H9 (cell line): ENCODE data around the gene NUDT3. TPM values are rescaled to one million over a fixed set of nuclear protein-coding genes. Genes with fewer than 3 reads are reported as not detected.
A peak's percentile ranks its signal among the peaks of the same experiment; 100 is the strongest.

Source experiments
- DNase-seq: peaks from one replicate; pipeline ENCODE4 v3.0.0-alpha.2; 2017
- H2AFZ ChIP-seq: one replicate; pipeline ENCODE4 v1.6.1; 2013; ENCODE audit warnings: mild to moderate bottlenecking, low read length, control low read depth, moderate library complexity
- H2AK5ac ChIP-seq: 2 replicates; pipeline ENCODE4 v1.6.1; 2013; ENCODE audit warnings: low read length, control low read depth, mixed read lengths; ENCODE audit not compliant: insufficient read length
- H2BK120ac ChIP-seq: one replicate; pipeline ENCODE4 v1.6.1; 2013; ENCODE audit warnings: low read depth, mild to moderate bottlenecking, low read length, control low read depth, inconsistent platforms; ENCODE audit not compliant: poor library complexity, severe bottlenecking
- H2BK12ac ChIP-seq: 2 replicates; pipeline ENCODE4 v1.6.1; 2013; ENCODE audit warnings: low read length, control low read depth, mixed read lengths, low read depth; ENCODE audit not compliant: insufficient read length
- H2BK15ac ChIP-seq: 2 replicates; pipeline ENCODE4 v1.6.1; 2013; ENCODE audit warnings: low read depth, low read length, control low read depth
- H2BK20ac ChIP-seq: one replicate; pipeline ENCODE4 v1.6.1; 2013; ENCODE audit warnings: low read depth, mild to moderate bottlenecking, low read length, control low read depth, inconsistent platforms; ENCODE audit not compliant: poor library complexity, severe bottlenecking
- H2BK5ac ChIP-seq: 2 replicates; pipeline ENCODE4 v1.6.1; 2013; ENCODE audit warnings: low read length, control low read depth, mixed read lengths; ENCODE audit not compliant: insufficient read length
- H3K14ac ChIP-seq: 2 replicates; pipeline ENCODE4 v1.6.1; 2013; ENCODE audit warnings: low read length, control low read depth; ENCODE audit not compliant: insufficient read depth
- H3K18ac ChIP-seq: 2 replicates; pipeline ENCODE4 v1.6.1; 2013; ENCODE audit warnings: low read depth, mild to moderate bottlenecking, mixed read lengths, low read length, control low read depth; ENCODE audit not compliant: insufficient read length
- H3K23ac ChIP-seq: 2 replicates; pipeline ENCODE4 v1.6.1; 2013; ENCODE audit warnings: low read length, control low read depth, mixed read lengths, low read depth; ENCODE audit not compliant: insufficient read length
- H3K23me2 ChIP-seq: 2 replicates; pipeline ENCODE4 v1.6.1; 2013; ENCODE audit warnings: low read depth, mild to moderate bottlenecking, mixed read lengths, low read length, control low read depth; ENCODE audit not compliant: insufficient read length, poor library complexity, severe bottlenecking
- H3K27ac ChIP-seq: 2 replicates; pipeline ENCODE4 v1.5.1; 2013; ENCODE audit warnings: low read length, control low read depth, mixed read lengths, low read depth; ENCODE audit not compliant: insufficient read length
- H3K27me3 ChIP-seq: 2 replicates; pipeline ENCODE4 v1.6.1; 2013; ENCODE audit warnings: low read length, control low read depth, inconsistent platforms; ENCODE audit not compliant: insufficient read depth
- H3K4ac ChIP-seq: 2 replicates; pipeline ENCODE4 v1.6.1; 2013; ENCODE audit warnings: low read depth, mild to moderate bottlenecking, control low read depth, inconsistent platforms, low read length, moderate library complexity
- H3K4me1 ChIP-seq: 2 replicates; pipeline ENCODE4 v1.6.1; 2013; ENCODE audit warnings: low read length, control low read depth, inconsistent platforms; ENCODE audit not compliant: insufficient read depth
- H3K4me2 ChIP-seq: 2 replicates; pipeline ENCODE4 v1.6.1; 2013; ENCODE audit warnings: low read length, control low read depth, mixed read lengths; ENCODE audit not compliant: insufficient read length, insufficient read depth
- H3K56ac ChIP-seq: 2 replicates; pipeline ENCODE4 v1.6.1; 2013; ENCODE audit warnings: low read depth, mild to moderate bottlenecking, mixed read lengths, low read length, control low read depth; ENCODE audit not compliant: insufficient read length
- H3K79me1 ChIP-seq: 2 replicates; pipeline ENCODE4 v1.6.1; 2013; ENCODE audit warnings: low read depth, mild to moderate bottlenecking, moderate library complexity, low read length, control low read depth, inconsistent platforms; ENCODE audit not compliant: insufficient read depth, poor library complexity, severe bottlenecking
- H3K79me2 ChIP-seq: 2 replicates; pipeline ENCODE4 v1.6.1; 2013; ENCODE audit warnings: low read length, control low read depth, inconsistent platforms; ENCODE audit not compliant: insufficient read depth
- H3K9ac ChIP-seq: 2 replicates; pipeline ENCODE4 v1.6.1; 2013; ENCODE audit warnings: low read length, control low read depth, mixed read lengths; ENCODE audit not compliant: insufficient read length; ENCODE audit errors: extremely low read depth
- H3K9me3 ChIP-seq: one replicate; pipeline ENCODE4 v1.6.1; 2013; ENCODE audit warnings: low read depth, low read length, inconsistent platforms; ENCODE audit not compliant: control insufficient read depth
- H3T11ph ChIP-seq: one replicate; pipeline ENCODE4 v1.6.1; 2013; ENCODE audit warnings: mild to moderate bottlenecking, low read length, control low read depth, inconsistent platforms
- H4K20me1 ChIP-seq: one replicate; pipeline ENCODE4 v1.6.1; 2013; ENCODE audit not compliant: control insufficient read depth, insufficient read length, insufficient read depth
- H4K5ac ChIP-seq: 2 replicates; pipeline ENCODE4 v1.6.1; 2013; ENCODE audit warnings: low read depth, mild to moderate bottlenecking, mixed read lengths, low read length, control low read depth; ENCODE audit not compliant: insufficient read length
- H4K8ac ChIP-seq: replicated peaks from 2 replicates; pipeline ENCODE4 v1.6.1; 2013; ENCODE audit warnings: low read length, control low read depth, mixed read lengths, low read depth; ENCODE audit not compliant: insufficient read length
- H4K91ac ChIP-seq: 2 replicates; pipeline ENCODE4 v1.6.1; 2013; ENCODE audit warnings: low read depth, mild to moderate bottlenecking, moderate library complexity, mixed read lengths, low read length, control low read depth; ENCODE audit not compliant: insufficient read length
- H3K27ac Mint-ChIP-seq, 3 experiments: 2 replicates in 2 of 3; 3 replicates in 1 of 3; pipeline ENCODE4 v1.8.0; 2020 to 2021; ENCODE audit warnings: mixed read lengths in 3 of 3, mild to moderate bottlenecking in 1 of 3, moderate library complexity in 1 of 3
- H3K27me3 Mint-ChIP-seq: 2 replicates; pipeline ENCODE4 v1.8.0; 2021; ENCODE audit warnings: low read depth, mild to moderate bottlenecking, moderate library complexity, mixed read lengths
- H3K36me3 Mint-ChIP-seq, 3 experiments: 2 replicates in 2 of 3; 3 replicates in 1 of 3; pipeline ENCODE4 v1.8.0; 2020 to 2021; ENCODE audit warnings: low read depth in 3 of 3, mixed read lengths in 3 of 3; ENCODE audit not compliant: insufficient read depth in 1 of 3
- H3K4me1 Mint-ChIP-seq, 2 experiments: 2 replicates each; pipeline ENCODE4 v1.8.0; 2020; ENCODE audit warnings: mixed read lengths in 2 of 2
- H3K4me3 Mint-ChIP-seq, 2 experiments: 2 replicates in 1 of 2; 3 replicates in 1 of 2; pipeline ENCODE4 v1.8.0; 2020 to 2021; ENCODE audit warnings: mild to moderate bottlenecking in 2 of 2, mixed read lengths in 2 of 2, moderate library complexity in 1 of 2
- H3K9me3 Mint-ChIP-seq, 2 experiments: 2 replicates in 1 of 2; 3 replicates in 1 of 2; pipeline ENCODE4 v1.8.0; 2020; ENCODE audit warnings: mild to moderate bottlenecking in 2 of 2, mixed read lengths in 2 of 2, moderate library complexity in 1 of 2
- CTCF ChIP-seq: fragments of 200-600 bp; sonication (generic); conservative IDR thresholded peaks from 3 replicates; pipeline ENCODE4 v1.8.0; 2021; ENCODE audit warnings: antibody characterized with exemption, mild to moderate bottlenecking
- WGBS: extraction: QIAGEN DNeasy Blood & Tissue Kit; methylation state at CpG from one replicate; pipeline ENCODE4 v1.1.7; 2013; ENCODE audit warnings: missing lambda C conversion rate, low lambda C conversion rate, mixed read lengths; ENCODE audit not compliant: insufficient read length; ENCODE audit errors: extremely low coverage; 5-methylcytosine and 5-hydroxymethylcytosine counted together
- total RNA-seq: library from RNA; stranded (reverse); gene quantifications from 2 replicates; pipeline ENCODE4 v1.2.1, GENCODE V29; 2021

The NUDT3 gene
- total RNA-seq, 1 experiment from 2014 or later, result 23.6 TPM

GRCh38 chr6:34381081-34381480, 11.4 kb downstream of the NUDT3 start:
- H3T11ph ChIP-seq, result no peak overlapping the region
- H2AK5ac ChIP-seq, result no peak overlapping the region
- peaks cover 12% of the 10 kb centered on the region; the same call in 1 of the 2 replicates for H3K79me2 ChIP-seq
- H3K27ac ChIP-seq, result no peak overlapping the region
- H3K4me2 ChIP-seq, result no peak overlapping the region
- H2BK12ac ChIP-seq, result no peak overlapping the region
- no peaks in the 10 kb centered on the region for H3K23me2 ChIP-seq
- TF ChIP-seq CTCF, result no peak
- H3K56ac ChIP-seq, result no peak overlapping the region
- H2AFZ ChIP-seq, result no peak overlapping the region
- no peak overlapping the region for H4K91ac ChIP-seq
- no peaks in the 10 kb centered on the region for H3K9me3 ChIP-seq
- H3K14ac ChIP-seq, result no peak overlapping the region
- Mint-ChIP-seq H3K4me3 (no peak overlapping the region), H3K36me3 (0 out of 7 replicates have a peak, but pooled peaks cover 0 to 2% (median 0%) of the 10 kb centered on the region in 3 experiments), H3K27me3 (no peaks in the 10 kb centered on the region), H3K4me1 (peaks cover 29 to 32% of the 10 kb centered on the region in 2 experiments), H3K27ac (peak overlapping the region in 1 of 3 experiments; percentile 24; a peak in 1 of 7 replicates), H3K9me3 (no peaks in the 10 kb centered on the region)
- WGBS, result no CpG with 5 or more reads among the region's 5 CpGs
- H2BK15ac ChIP-seq, result no peak overlapping the region
- H2BK20ac ChIP-seq, result no peak overlapping the region
- no peak overlapping the region for H4K5ac ChIP-seq
- H4K20me1 ChIP-seq, result no peaks in the 10 kb centered on the region
- peaks cover 2% of the 10 kb centered on the region for H3K4me1 ChIP-seq
- H3K9ac ChIP-seq, result no peak overlapping the region
- H3K23ac ChIP-seq, result no peak overlapping the region
- peaks cover 8% of the 10 kb centered on the region for H3K79me1 ChIP-seq
- H3K18ac ChIP-seq, result no peak overlapping the region
- no peak overlapping the region for H4K8ac ChIP-seq
- no peak overlapping the region for H2BK120ac ChIP-seq
- H3K4ac ChIP-seq, result no peak overlapping the region
- no peak overlapping the region for H2BK5ac ChIP-seq
- no peaks in the 10 kb centered on the region for H3K27me3 ChIP-seq
- DNase-seq, result no peak
